ENCODE measurements around the gene PCDHB4. TPM values are rescaled to one million over a fixed set of nuclear protein-coding genes. Genes with fewer than 3 reads are reported as not detected.

PCDHB4 gene
- total and polyA plus RNA-seq, 4 donors, result 0.73 to 3.4 (median 2.3) TPM

Other genes with a start within 250 kb of the PCDHB4 start
- gene PCDHA12, start 246.5 kb upstream of the PCDHB4 start, total RNA-seq, result 1 to 10 TPM in 1 of 2 donors, under 1 TPM in 1; 0.23 to 3.6 TPM
- under 1 TPM; 0.74 to 0.98 TPM for gene PCDHA12, start 246.5 kb upstream of the PCDHB4 start, polyA plus RNA-seq
- 1 to 10 TPM in 1 of 2 donors, under 1 TPM in 1; 0.77 to 2.9 TPM for gene PCDHA13, start 239.7 kb upstream of the PCDHB4 start, total RNA-seq
- gene PCDHA13, start 239.7 kb upstream of the PCDHB4 start, polyA plus RNA-seq, result 1 to 10 TPM in 1 of 2 donors, under 1 TPM in 1; 0.15 to 1.0 TPM
- 10 to 100 TPM in 1 of 2 donors, under 1 TPM in 1; 0.88 to 10.0 TPM for gene PCDHAC1, start 195.5 kb upstream of the PCDHB4 start, total RNA-seq
- 1 to 10 TPM in 1 of 2 donors, under 1 TPM in 1; 0.41 to 1.0 TPM for gene PCDHAC1, start 195.5 kb upstream of the PCDHB4 start, polyA plus RNA-seq
- gene PCDHAC2, start 155.3 kb upstream of the PCDHB4 start, total RNA-seq, result 10 to 100 TPM in 1 of 2 donors, 1 to 10 TPM in 1; 5.2 to 13.8 TPM
- gene PCDHAC2, start 155.3 kb upstream of the PCDHB4 start, polyA plus RNA-seq, result 1 to 10 TPM; 1.3 to 1.6 TPM
- under 1 TPM; 0.11 to 0.28 TPM for gene PCDHB1, start 70.4 kb upstream of the PCDHB4 start, total RNA-seq
- gene PCDHB1, start 70.4 kb upstream of the PCDHB4 start, polyA plus RNA-seq, result under 1 TPM; 0.01 to 0.04 TPM
- gene PCDHB2, start 27.2 kb upstream of the PCDHB4 start, total RNA-seq, result 1 to 10 TPM; 4.4 to 6.8 TPM
- 1 to 10 TPM in 1 of 2 donors, under 1 TPM in 1; 0.61 to 1.1 TPM for gene PCDHB2, start 27.2 kb upstream of the PCDHB4 start, polyA plus RNA-seq
- gene PCDHB3, start 21.3 kb upstream of the PCDHB4 start, total RNA-seq, result 1 to 10 TPM; 3.0 to 7.8 TPM
- gene PCDHB3, start 21.3 kb upstream of the PCDHB4 start, polyA plus RNA-seq, result under 1 TPM; 0.33 to 0.84 TPM
- gene PCDHB5, start 13.4 kb downstream of the PCDHB4 start, total RNA-seq, result 1 to 10 TPM; 4.8 to 8.1 TPM
- gene PCDHB5, start 13.4 kb downstream of the PCDHB4 start, polyA plus RNA-seq, result 1 to 10 TPM in 1 of 2 donors, under 1 TPM in 1; 0.65 to 1.8 TPM
- gene PCDHB6, start 28.2 kb downstream of the PCDHB4 start, total RNA-seq, result 1 to 10 TPM; 1.1 to 1.7 TPM
- gene PCDHB6, start 28.2 kb downstream of the PCDHB4 start, polyA plus RNA-seq, result under 1 TPM; 0.16 to 0.24 TPM
- gene PCDHB7, start 50.8 kb downstream of the PCDHB4 start, total RNA-seq, result 1 to 10 TPM; 2.8 to 4.7 TPM
- under 1 TPM; 0.31 to 0.87 TPM for gene PCDHB7, start 50.8 kb downstream of the PCDHB4 start, polyA plus RNA-seq
- 1 to 10 TPM; 2.1 to 3.5 TPM for gene PCDHB8, start 56.0 kb downstream of the PCDHB4 start, total RNA-seq
- under 1 TPM; 0.04 to 0.52 TPM for gene PCDHB8, start 56.0 kb downstream of the PCDHB4 start, polyA plus RNA-seq
- 1 to 10 TPM; 3.6 to 9.2 TPM for gene PCDHB16, start 60.6 kb downstream of the PCDHB4 start, total RNA-seq
- gene PCDHB16, start 60.6 kb downstream of the PCDHB4 start, polyA plus RNA-seq, result 1 to 10 TPM in 1 of 2 donors, under 1 TPM in 1; 0.87 to 1.0 TPM
- 1 to 10 TPM; 1.8 to 3.1 TPM for gene PCDHB9, start 65.3 kb downstream of the PCDHB4 start, total RNA-seq
- gene PCDHB9, start 65.3 kb downstream of the PCDHB4 start, polyA plus RNA-seq, result under 1 TPM; 0.37 to 0.38 TPM
- 1 to 10 TPM; 1.9 to 6.3 TPM for gene PCDHB10, start 70.5 kb downstream of the PCDHB4 start, total RNA-seq
- under 1 TPM; 0.53 to 0.63 TPM for gene PCDHB10, start 70.5 kb downstream of the PCDHB4 start, polyA plus RNA-seq
- 1 to 10 TPM; 2.2 to 9.6 TPM for gene PCDHB11, start 77.8 kb downstream of the PCDHB4 start, total RNA-seq
- gene PCDHB11, start 77.8 kb downstream of the PCDHB4 start, polyA plus RNA-seq, result under 1 TPM; 0.44 to 0.53 TPM
- 10 to 100 TPM in 1 of 2 donors, 1 to 10 TPM in 1; 2.8 to 10.1 TPM for gene PCDHB12, start 86.9 kb downstream of the PCDHB4 start, total RNA-seq
- under 1 TPM; 0.47 to 0.71 TPM for gene PCDHB12, start 86.9 kb downstream of the PCDHB4 start, polyA plus RNA-seq
- 1 to 10 TPM; 3.3 to 7.7 TPM for gene PCDHB13, start 92.1 kb downstream of the PCDHB4 start, total RNA-seq
- gene PCDHB13, start 92.1 kb downstream of the PCDHB4 start, polyA plus RNA-seq, result under 1 TPM; 0.58 to 0.59 TPM
- gene PCDHB14, start 101.5 kb downstream of the PCDHB4 start, total RNA-seq, result 10 to 100 TPM in 1 of 2 donors, 1 to 10 TPM in 1; 2.8 to 10.6 TPM
- 1 to 10 TPM in 1 of 2 donors, under 1 TPM in 1; 0.67 to 1.2 TPM for gene PCDHB14, start 101.5 kb downstream of the PCDHB4 start, polyA plus RNA-seq
- gene PCDHB15, start 123.6 kb downstream of the PCDHB4 start, total RNA-seq, result 1 to 10 TPM; 3.2 to 8.0 TPM
- 1 to 10 TPM; 1.4 to 1.8 TPM for gene PCDHB15, start 123.6 kb downstream of the PCDHB4 start, polyA plus RNA-seq
- under 1 TPM; 0.17 to 0.83 TPM for gene SLC25A2, start 182.2 kb downstream of the PCDHB4 start, total RNA-seq
- under 1 TPM; 0.05 to 0.22 TPM for gene SLC25A2, start 182.2 kb downstream of the PCDHB4 start, polyA plus RNA-seq
- 10 to 100 TPM; 51.4 to 97.1 TPM for gene TAF7, start 199.0 kb downstream of the PCDHB4 start, total RNA-seq
- 10 to 100 TPM; 29.9 to 76.2 TPM for gene TAF7, start 199.0 kb downstream of the PCDHB4 start, polyA plus RNA-seq
- gene PCDHGA1, start 208.7 kb downstream of the PCDHB4 start, total RNA-seq, result under 1 TPM; 0.57 to 0.71 TPM
- gene PCDHGA1, start 208.7 kb downstream of the PCDHB4 start, polyA plus RNA-seq, result under 1 TPM; 0.15 to 0.16 TPM
- gene PCDHGA2, start 216.9 kb downstream of the PCDHB4 start, total RNA-seq, result 1 to 10 TPM; 5.5 to 7.7 TPM
- 1 to 10 TPM in 1 of 2 donors, under 1 TPM in 1; 0.39 to 1.1 TPM for gene PCDHGA2, start 216.9 kb downstream of the PCDHB4 start, polyA plus RNA-seq
- 1 to 10 TPM; 2.1 to 5.1 TPM for gene PCDHGA3, start 222.0 kb downstream of the PCDHB4 start, total RNA-seq
- gene PCDHGA3, start 222.0 kb downstream of the PCDHB4 start, polyA plus RNA-seq, result under 1 TPM; 0.26 to 0.45 TPM
- 1 to 10 TPM; 2.4 to 8.4 TPM for gene PCDHGB1, start 228.3 kb downstream of the PCDHB4 start, total RNA-seq
- gene PCDHGB1, start 228.3 kb downstream of the PCDHB4 start, polyA plus RNA-seq, result under 1 TPM; 0.17 to 0.20 TPM
- gene PCDHGA4, start 233.2 kb downstream of the PCDHB4 start, total RNA-seq, result 1 to 10 TPM; 4.6 to 7.0 TPM
- under 1 TPM; 0.35 to 0.48 TPM for gene PCDHGA4, start 233.2 kb downstream of the PCDHB4 start, polyA plus RNA-seq
- gene PCDHGB2, start 238.2 kb downstream of the PCDHB4 start, total RNA-seq, result 10 to 100 TPM in 1 of 2 donors, 1 to 10 TPM in 1; 4.6 to 10.1 TPM
- under 1 TPM; 0.28 to 0.48 TPM for gene PCDHGB2, start 238.2 kb downstream of the PCDHB4 start, polyA plus RNA-seq
- 1 to 10 TPM; 2.9 to 9.3 TPM for gene PCDHGA5, start 242.3 kb downstream of the PCDHB4 start, total RNA-seq
- under 1 TPM; 0.31 to 0.32 TPM for gene PCDHGA5, start 242.3 kb downstream of the PCDHB4 start, polyA plus RNA-seq
- gene PCDHGB3, start 248.4 kb downstream of the PCDHB4 start, total RNA-seq, result 1 to 10 TPM; 3.2 to 7.9 TPM
- under 1 TPM; 0.18 to 0.24 TPM for gene PCDHGB3, start 248.4 kb downstream of the PCDHB4 start, polyA plus RNA-seq

Data from lung (tissue), 4 donors.